ENCODE measurements around the gene OR2S2.
A peak's percentile ranks its signal among the peaks of the same experiment; 100 is the strongest.
"Not testable (repeated sequence)": the region's sequence is repeated elsewhere in the genome, so short reads cannot be mapped to it uniquely, and the experiment has no call there.

The OR2S2 gene

GRCh38 chr9:35958104-35958837 lies at the start of gene OR2S2:
OR2S2 (minus strand) TSS chr9:35958154; CDS start chr9:35958098, 56 bp downstream.
- DNase-seq = no peak

- no peak for DNase-seq
Measured at GRCh38 chr9:36007316-36007708, 49.4 kb upstream of the OR2S2 start.

GRCh38 chr9:36006549-36007315 lies 48.8 kb upstream of the OR2S2 start:
- DNase-seq = no peak

- DNase-seq = no peak
Measured at GRCh38 chr9:36005891-36006290, 47.9 kb upstream of the OR2S2 start.

GRCh38 chr9:35998333-35998732 lies 40.4 kb upstream of the OR2S2 start:
- DNase-seq = no peak

- DNase-seq = not testable (repeated sequence)
Measured at GRCh38 chr9:35997016-35997415, 39.1 kb upstream of the OR2S2 start.

- no peak for DNase-seq
Measured at GRCh38 chr9:35996358-35996970, 38.5 kb upstream of the OR2S2 start.

- no peak for DNase-seq
Measured at GRCh38 chr9:35994959-35995358, 37.0 kb upstream of the OR2S2 start.

GRCh38 chr9:35993976-35994720 lies 36.2 kb upstream of the OR2S2 start:
- no peak for DNase-seq

- not testable (repeated sequence) for DNase-seq
Measured at GRCh38 chr9:35993136-35993535, 35.2 kb upstream of the OR2S2 start.

GRCh38 chr9:35990155-35990554 lies 32.2 kb upstream of the OR2S2 start:
- no peak for DNase-seq

- no peak for DNase-seq
Measured at GRCh38 chr9:35984021-35984420, 26.1 kb upstream of the OR2S2 start.

- no peak for DNase-seq
Measured at GRCh38 chr9:35981699-35982098, 23.7 kb upstream of the OR2S2 start.

- DNase-seq = no peak
Measured at GRCh38 chr9:35980289-35981011, 22.5 kb upstream of the OR2S2 start.

- DNase-seq = no peak
Measured at GRCh38 chr9:35978792-35979191, 20.8 kb upstream of the OR2S2 start.

GRCh38 chr9:35976726-35977125 lies 18.8 kb upstream of the OR2S2 start:
- no peak for DNase-seq

GRCh38 chr9:35974800-35975199 lies 16.8 kb upstream of the OR2S2 start:
- no peak for DNase-seq

GRCh38 chr9:35972093-35972492 lies 14.1 kb upstream of the OR2S2 start:
- DNase-seq = no peak

GRCh38 chr9:35967042-35967441 lies 9.1 kb upstream of the OR2S2 start:
- no peak for DNase-seq

GRCh38 chr9:35966433-35966832 lies 8.5 kb upstream of the OR2S2 start:
- no peak for DNase-seq

GRCh38 chr9:35965011-35965410 lies 7.1 kb upstream of the OR2S2 start:
- DNase-seq = no peak

- DNase-seq = peak; percentile 45
Measured at GRCh38 chr9:35962126-35962906, 4.4 kb upstream of the OR2S2 start.
